Measurements from ENCODE around the gene MPV17.

The MPV17 gene

DNA sequence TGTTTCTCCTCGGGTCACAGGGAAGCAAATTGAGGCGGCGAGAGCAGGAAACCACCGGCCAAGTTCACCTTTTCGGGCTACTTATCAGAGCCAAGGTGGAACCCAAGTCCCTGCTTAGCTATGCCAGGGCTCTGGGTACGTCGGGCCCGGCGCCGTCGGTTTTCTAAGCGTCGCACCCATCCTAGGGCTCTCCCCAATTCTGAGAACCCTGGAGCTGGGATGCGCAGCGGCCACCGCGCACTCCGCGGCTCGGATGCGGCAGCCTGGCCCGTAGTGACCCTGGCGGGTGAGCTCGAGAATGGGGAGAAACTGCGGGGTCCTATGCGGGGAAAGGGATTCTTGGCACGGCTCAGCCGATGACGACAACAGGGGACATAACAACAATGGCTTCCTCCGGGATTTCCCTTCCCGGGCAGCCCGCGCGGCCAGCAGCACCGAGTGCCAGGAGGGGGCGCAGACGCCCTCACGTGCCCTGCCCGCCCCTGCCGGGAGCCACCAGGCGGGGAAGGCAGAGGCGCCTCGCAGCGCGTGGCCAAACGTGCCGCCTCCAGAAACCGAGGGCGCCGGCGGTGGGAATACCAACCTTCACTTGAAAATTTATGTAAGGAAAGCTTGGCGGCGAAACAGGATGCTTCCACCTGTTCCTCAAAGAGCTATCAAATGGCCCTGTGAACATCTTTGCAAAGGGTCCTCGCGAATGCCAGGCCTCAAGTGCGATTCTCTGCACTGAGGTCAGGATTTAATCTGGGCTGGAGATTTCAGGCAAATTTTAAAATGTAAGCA lies 58.0 kb downstream of the MPV17 start:
- DNase-seq (ENCODE audit: low read depth), result no peak

DNA sequence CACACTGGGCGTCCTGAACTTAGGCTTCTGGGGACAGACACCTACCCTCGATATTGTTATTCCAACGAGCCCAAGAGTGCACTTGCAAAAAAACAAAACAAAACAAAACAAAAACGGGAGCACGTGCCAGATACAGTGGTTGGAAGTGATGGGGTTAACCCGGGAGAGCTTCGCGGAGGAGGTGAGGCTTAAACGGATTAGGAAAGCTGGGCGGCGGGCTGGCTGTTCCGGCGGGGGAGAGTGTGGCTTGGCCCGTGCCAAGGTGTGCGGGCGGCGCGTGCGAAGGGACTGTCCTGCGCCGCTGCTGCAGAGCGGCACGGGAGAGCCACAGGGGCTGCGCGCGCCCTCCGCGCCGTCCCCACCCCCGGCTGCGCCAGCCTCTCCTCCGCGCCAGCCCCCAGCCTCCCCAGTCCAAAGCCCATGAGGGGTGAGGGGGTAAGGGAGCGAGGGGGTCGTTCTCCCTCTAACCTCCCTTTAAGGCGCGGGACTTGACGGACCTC lies 58.6 kb downstream of the MPV17 start:
- DNase-seq (ENCODE audit: low read depth), result no peak

DNA sequence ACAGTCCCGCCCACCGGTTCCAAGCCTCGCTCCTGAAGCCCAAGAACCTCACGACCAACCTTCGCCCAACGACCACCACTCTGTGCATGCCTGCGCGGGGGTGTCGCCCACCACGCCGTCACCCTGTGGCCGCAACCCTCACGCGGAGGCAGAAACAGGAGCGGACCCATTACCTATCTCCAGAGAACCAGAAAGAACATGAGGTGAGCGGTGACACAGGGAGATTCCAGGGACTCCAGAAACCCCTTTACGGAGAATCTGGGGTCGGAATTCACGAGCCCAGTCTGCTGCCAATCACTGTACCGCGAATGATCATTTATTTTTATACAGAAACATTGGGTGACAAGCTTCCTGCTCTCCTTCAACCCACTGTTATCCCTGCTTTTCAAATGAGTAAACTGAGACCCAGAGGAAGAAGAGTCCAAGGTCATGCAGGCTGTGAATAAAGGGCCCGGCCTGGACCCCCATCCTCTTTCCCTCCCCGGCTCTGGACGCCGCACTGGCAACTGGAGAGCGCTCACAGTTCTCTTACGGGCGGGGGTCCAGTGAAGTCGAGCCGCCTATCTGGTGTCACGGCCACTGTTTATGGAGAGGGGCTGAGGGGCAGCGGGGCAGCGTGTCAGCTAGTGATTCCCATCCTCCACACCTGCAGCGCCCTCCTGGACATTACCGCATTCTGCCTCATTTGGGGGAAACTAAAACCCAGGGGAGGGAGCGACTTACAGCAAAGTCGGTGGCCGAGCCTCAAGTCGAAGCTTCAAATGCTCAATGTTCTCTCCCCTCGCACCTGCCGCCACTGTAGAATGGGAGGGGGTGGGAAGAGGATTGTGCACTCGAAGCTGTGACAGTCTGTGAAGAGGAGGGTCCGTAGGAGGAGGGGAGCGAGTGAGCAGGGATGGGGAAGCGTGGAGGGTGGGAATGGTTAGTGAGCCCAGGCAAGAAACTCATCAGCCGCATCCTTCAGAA lies 59.3 kb downstream of the MPV17 start:
- DNase-seq (ENCODE audit: low read depth), result no peak

DNA sequence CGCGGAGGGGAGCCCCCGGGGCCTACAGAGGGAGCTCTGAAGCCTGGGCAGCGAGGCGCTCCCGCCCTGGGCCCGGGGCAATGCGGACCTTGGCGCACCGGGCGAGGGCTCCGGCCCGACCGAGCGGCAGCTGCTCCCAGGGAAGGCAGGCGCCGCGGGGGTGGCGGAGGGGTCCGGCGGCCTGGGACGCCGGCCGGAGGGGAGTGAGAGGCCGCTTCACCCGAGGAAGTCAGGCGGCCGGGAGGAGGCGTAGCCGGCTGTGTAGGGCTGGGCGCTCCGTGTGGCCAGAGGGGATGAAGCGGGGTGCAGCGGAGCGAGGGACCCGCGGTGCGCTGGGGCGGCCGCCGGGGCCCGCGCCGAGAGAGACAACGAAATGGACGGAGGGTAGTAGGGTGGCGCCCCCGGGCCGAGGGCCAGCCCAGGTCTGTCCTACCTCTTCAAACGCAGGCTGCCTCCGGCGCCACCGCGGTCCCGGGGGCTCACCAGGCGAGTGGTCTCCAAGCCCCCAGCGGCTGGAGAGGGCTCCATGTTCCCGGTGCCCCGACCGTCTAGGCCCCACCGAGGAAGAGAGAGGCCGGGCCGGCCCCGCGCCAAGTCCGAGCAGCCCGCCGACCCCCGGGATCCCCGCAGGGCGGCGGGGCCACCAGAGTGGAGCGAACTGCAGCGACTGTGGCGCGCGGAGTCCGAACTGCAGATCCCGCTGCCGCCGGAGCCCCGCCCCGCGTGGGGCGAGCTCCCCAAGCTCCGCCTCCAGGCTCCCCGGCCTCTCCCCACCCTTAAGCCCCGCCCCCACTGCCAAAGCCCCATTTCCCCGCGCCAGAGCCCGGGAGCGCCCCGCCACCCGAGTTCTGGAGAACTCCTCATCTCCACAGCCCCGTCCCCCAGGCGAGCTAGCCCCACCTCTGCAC lies 60.3 kb downstream of the MPV17 start, which contains the start of gene SLC30A3:
Gene SLC30A3 (minus strand): TSS at position 669 of the 908 bp plus-strand sequence. CDS start 141 bp downstream, at position 528.
- DNase-seq (ENCODE audit: low read depth), result peak; percentile 47

DNA sequence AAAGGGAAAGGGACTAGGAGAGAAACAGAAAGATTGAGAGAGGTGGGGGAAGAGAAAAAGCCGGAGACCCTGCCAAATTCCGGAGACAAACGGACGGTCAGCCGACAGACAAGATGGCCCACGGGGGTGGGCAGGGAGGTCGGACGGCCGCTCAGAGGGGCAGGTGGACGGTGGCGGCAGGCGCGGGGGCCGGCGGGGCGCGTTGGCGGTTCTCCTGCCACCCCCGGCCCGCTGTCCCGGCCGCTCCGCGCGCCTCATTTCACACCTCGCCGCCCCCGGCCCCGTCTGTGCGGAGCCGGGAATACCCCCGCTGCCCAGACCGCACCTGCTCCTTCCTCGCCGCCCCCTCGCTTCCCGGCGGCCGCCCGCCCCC lies 61.0 kb downstream of the MPV17 start:
- no peak for DNase-seq (ENCODE audit: low read depth)

DNA sequence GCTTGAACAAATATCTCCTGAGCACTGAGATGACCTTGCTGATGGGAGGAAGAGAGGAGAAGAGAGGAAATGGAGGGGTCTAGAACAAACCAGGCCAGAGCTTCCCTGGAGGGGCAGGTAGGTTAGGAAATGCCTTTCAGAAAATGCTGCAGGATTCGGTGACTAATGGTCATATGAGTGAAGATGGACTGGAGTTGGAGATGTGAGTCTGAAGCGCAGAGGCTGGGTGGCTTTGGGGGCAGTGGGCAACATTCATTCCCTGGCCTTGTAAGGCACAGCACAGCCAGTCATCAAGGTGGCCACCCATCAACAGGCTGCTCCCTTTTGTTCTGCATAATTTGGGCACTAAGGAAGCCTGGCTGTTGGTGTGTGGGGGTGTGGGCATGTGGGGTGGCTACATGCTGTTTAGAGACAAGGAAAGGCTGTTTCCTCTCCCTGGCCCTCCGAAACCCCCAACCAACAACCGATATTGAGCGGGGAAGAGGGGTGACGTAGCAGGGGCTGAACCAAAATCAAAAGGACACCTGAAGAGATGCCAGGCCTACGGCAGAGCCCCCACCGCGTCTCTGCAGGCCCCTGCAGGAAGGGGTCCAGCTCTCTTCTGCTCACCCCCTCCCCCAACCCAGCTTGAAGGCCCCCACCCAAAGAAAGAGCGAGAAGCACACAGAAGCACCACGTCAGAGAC lies 61.5 kb downstream of the MPV17 start:
- no peak for DNase-seq (ENCODE audit: low read depth)
